T-helper 1 cell treated with Interleukin-12 subunit alpha and Interleukin-12 subunit beta and Interleukin-4 antibody, amounts not matched to agents 30 μg/mL and 1 μg/mL, for 36 hours (primary cell): ENCODE data around the gene PRX.

ENCODE experiments used
- H3K27ac Mint-ChIP-seq: one replicate; pipeline ENCODE4 v1.8.0; 2021; ENCODE audit warnings: mild to moderate bottlenecking, mixed read lengths
- H3K27me3 Mint-ChIP-seq: one replicate; pipeline ENCODE4 v1.8.0; 2021; ENCODE audit warnings: low read depth, mixed read lengths
- H3K36me3 Mint-ChIP-seq: one replicate; pipeline ENCODE4 v1.8.0; 2021; ENCODE audit warnings: low read depth, mixed read lengths
- H3K4me1 Mint-ChIP-seq: one replicate; pipeline ENCODE4 v1.8.0; 2021; ENCODE audit warnings: low read depth, mixed read lengths
- H3K4me3 Mint-ChIP-seq: one replicate; pipeline ENCODE4 v1.8.0; 2021; ENCODE audit warnings: mild to moderate bottlenecking, moderate library complexity, mixed read lengths
- H3K9me3 Mint-ChIP-seq: one replicate; pipeline ENCODE4 v1.8.0; 2021; ENCODE audit warnings: mixed read lengths

The PRX gene

GRCh38 chr19:40358773-40359172 is 54.4 kb downstream of the PRX start:
- Mint-ChIP-seq H3K27me3 (no peaks in the 10 kb centered on the region), H3K36me3 (peaks cover 2% of the 10 kb centered on the region), H3K9me3 (no peaks in the 10 kb centered on the region), H3K4me3 (no peak overlapping the region), H3K4me1 (peaks cover 6% of the 10 kb centered on the region), H3K27ac (no peak overlapping the region)

- Mint-ChIP-seq H3K27ac (no peak overlapping the region), H3K4me3 (no peak overlapping the region), H3K36me3 (peaks cover 2% of the 10 kb centered on the region), H3K4me1 (peaks cover 2% of the 10 kb centered on the region), H3K27me3 (no peaks in the 10 kb centered on the region), H3K9me3 (no peaks in the 10 kb centered on the region)
Observed at GRCh38 chr19:40357640-40358039, 55.5 kb downstream of the PRX start.

GRCh38 chr19:40356681-40357595 is 56.2 kb downstream of the PRX start:
- peaks cover 2% of the 10 kb centered on the region for H3K36me3 Mint-ChIP-seq
- H3K27ac Mint-ChIP-seq: no peak overlapping the region
- H3K27me3 Mint-ChIP-seq: no peaks in the 10 kb centered on the region
- H3K4me3 Mint-ChIP-seq: no peak overlapping the region
- peaks cover 2% of the 10 kb centered on the region for H3K4me1 Mint-ChIP-seq
- H3K9me3 Mint-ChIP-seq: no peaks in the 10 kb centered on the region

GRCh38 chr19:40355975-40356680 is 57.0 kb downstream of the PRX start:
- Mint-ChIP-seq H3K27ac (no peak overlapping the region), H3K4me3 (no peak overlapping the region), H3K27me3 (no peaks in the 10 kb centered on the region), H3K4me1 (peaks cover 2% of the 10 kb centered on the region), H3K36me3 (peaks cover 2% of the 10 kb centered on the region), H3K9me3 (no peaks in the 10 kb centered on the region)

- H3K27ac Mint-ChIP-seq: peak overlapping the region; percentile 89
- H3K9me3 Mint-ChIP-seq: no peaks in the 10 kb centered on the region
- no peaks in the 10 kb centered on the region for H3K27me3 Mint-ChIP-seq
- H3K4me3 Mint-ChIP-seq: peak overlapping the region; percentile 92
- peaks cover 4% of the 10 kb centered on the region for H3K36me3 Mint-ChIP-seq
- H3K4me1 Mint-ChIP-seq: peaks cover 23% of the 10 kb centered on the region
Observed at GRCh38 chr19:40348961-40349507, 64.1 kb downstream of the PRX start.

- Mint-ChIP-seq H3K27ac (peak within 1 kb of the TSS; percentile 89), H3K36me3 (peaks cover 4% of the 10 kb centered on the region), H3K4me3 (peak within 1 kb of the TSS; percentile 92), H3K27me3 (no peaks in the 10 kb centered on the region), H3K4me1 (peaks cover 23% of the 10 kb centered on the region), H3K9me3 (no peaks in the 10 kb centered on the region)
Observed at GRCh38 chr19:40348125-40348913, 64.9 kb downstream of the PRX start, which contains the start of the genes C19orf47 and PLD3. C19orf47 (minus strand) TSS chr19:40348397; CDS start chr19:40341857, 6,540 bp downstream. PLD3 (plus strand) TSS chr19:40348695; CDS start chr19:40366484, 17,789 bp downstream.

GRCh38 chr19:40344422-40344821 is 68.8 kb downstream of the PRX start:
- Mint-ChIP-seq H3K4me1 (peaks cover 27% of the 10 kb centered on the region), H3K9me3 (no peaks in the 10 kb centered on the region), H3K27me3 (no peaks in the 10 kb centered on the region), H3K4me3 (no peak overlapping the region), H3K27ac (no peak overlapping the region), H3K36me3 (peaks cover 9% of the 10 kb centered on the region)
